Astrocyte of the spinal cord (primary cell): ENCODE results near the gene MAGEA9B.
"Not testable (repeated sequence)": the region's sequence is repeated elsewhere in the genome, so short reads cannot be mapped to it uniquely, and the experiment has no call there.

ENCODE experiments used
- DNase-seq: peaks from one replicate; pipeline ENCODE4 v3.0.0; 2011; ENCODE audit warnings: low read depth, low spot score
- H3K4me3 ChIP-seq: 2 replicates; pipeline ENCODE4 v1.5.1; 2011; ENCODE audit warnings: low read depth, mild to moderate bottlenecking, low read length, moderate library complexity
- in situ Hi-C: cut with HindIII; loops from 2 replicates; pipeline ENCODE4 v1.10.0; 2017; ENCODE audit warnings: low sequenced_read_pairs
- TF ChIP-seq, protein P1 (sequence below): IDR thresholded peaks from 2 replicates; pipeline ENCODE4 v1.5.1; 2012; ENCODE audit warnings: low read depth, mild to moderate bottlenecking, low read length, inconsistent platforms

The MAGEA9B gene

GRCh38 chrX:149567621-149568417, 19.4 kb downstream of the MAGEA9B start:
- TF ChIP-seq, protein P1, sequence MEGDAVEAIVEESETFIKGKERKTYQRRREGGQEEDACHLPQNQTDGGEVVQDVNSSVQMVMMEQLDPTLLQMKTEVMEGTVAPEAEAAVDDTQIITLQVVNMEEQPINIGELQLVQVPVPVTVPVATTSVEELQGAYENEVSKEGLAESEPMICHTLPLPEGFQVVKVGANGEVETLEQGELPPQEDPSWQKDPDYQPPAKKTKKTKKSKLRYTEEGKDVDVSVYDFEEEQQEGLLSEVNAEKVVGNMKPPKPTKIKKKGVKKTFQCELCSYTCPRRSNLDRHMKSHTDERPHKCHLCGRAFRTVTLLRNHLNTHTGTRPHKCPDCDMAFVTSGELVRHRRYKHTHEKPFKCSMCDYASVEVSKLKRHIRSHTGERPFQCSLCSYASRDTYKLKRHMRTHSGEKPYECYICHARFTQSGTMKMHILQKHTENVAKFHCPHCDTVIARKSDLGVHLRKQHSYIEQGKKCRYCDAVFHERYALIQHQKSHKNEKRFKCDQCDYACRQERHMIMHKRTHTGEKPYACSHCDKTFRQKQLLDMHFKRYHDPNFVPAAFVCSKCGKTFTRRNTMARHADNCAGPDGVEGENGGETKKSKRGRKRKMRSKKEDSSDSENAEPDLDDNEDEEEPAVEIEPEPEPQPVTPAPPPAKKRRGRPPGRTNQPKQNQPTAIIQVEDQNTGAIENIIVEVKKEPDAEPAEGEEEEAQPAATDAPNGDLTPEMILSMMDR = no peak
- in situ Hi-C loops = no loop called here
- no peak overlapping the region for H3K4me3 ChIP-seq
- no peak for DNase-seq

- no peak for DNase-seq
- in situ Hi-C loops = no loop called here
- TF ChIP-seq, protein P1 = no peak
- no peak overlapping the region for H3K4me3 ChIP-seq
These were observed 23.9 kb downstream of the MAGEA9B start for GRCh38 chrX:149563359-149563758.

DNA sequence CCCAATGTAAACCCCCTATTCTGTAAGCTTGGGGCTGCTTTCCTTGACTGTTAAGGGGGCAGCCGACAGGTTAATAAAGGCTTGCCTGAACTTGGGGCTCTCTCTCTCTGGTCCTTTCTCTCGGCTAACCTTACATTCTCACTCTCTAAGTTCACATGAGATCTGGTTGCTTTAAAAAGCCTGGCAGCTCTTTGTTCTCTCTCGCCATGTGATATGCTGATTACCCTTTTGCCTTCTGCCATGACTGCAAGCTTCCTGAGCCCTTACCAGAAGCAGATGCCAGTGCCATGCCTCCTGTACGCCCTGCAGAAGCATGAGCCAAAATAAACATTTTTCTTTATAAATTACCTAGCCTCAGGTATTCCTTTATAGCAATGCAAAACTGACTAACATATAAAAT, 32.0 kb downstream of the MAGEA9B start:
- in situ Hi-C loops, DNase-seq, H3K4me3 ChIP-seq: not testable (repeated sequence)

GRCh38 chrX:149551939-149552248, 35.4 kb downstream of the MAGEA9B start:
- in situ Hi-C loops, H3K4me3 ChIP-seq, DNase-seq: not testable (repeated sequence)

DNA sequence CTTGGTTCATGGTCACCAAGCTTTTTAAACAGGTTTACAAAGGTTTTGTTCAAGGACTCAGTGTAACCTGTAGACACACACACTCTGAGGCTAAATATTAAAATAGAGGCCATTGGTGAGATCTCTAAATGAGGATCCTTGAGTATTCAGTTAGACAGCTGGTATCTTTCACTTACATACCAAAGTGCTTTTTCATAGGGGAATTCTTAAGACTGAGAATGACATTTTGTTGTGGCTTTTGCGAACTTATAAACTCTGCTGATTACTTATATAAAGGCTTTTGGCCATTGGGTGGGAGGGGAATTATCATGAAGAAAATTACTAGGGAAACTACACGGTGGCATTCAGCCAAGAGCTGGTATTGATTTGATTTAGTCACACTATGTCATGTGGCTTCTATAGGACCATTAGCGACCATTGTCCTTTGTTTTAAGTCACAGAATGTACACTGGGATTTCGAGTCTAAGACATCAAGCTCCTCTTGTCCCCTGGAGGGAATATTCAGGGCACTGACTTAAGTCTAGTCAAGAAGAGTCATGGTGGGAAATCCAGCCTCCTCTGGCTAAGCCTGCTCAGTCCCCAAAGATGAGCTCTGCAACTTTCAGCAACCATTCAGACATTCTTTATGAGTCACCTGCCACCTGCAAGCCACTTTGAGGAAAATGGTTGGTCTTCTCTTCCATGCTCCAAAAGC, 35.9 kb downstream of the MAGEA9B start:
- DNase-seq, H3K4me3 ChIP-seq, in situ Hi-C loops: not testable (repeated sequence)

DNA sequence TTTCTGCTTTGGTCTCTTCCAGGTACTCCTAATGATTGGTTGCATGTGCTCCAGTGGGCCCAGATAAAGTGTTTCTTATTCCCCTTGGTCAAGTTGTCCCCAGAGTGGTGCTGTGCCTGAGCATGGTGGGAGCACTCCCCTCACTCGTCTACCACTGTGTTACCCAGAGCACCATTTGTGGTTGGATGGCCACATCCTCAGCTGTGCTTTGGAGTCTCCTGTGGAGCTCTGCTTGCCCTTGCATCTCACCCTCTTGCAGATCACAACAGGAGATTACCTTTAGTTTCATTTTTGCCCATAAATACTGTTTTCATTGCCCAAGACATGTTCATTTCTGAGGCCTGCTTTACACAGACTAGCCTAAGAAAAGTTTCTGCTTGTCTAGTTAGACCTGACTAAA, 36.8 kb downstream of the MAGEA9B start:
- DNase-seq, in situ Hi-C loops, H3K4me3 ChIP-seq: not testable (repeated sequence)

- DNase-seq, in situ Hi-C loops, H3K4me3 ChIP-seq: not testable (repeated sequence)
These were observed 37.6 kb downstream of the MAGEA9B start, which contains the start of gene HSFX3 for GRCh38 chrX:149549701-149550100. Gene HSFX3 (minus strand): TSS chrX:149549924. CDS start chrX:149549852, 72 bp downstream.

DNA sequence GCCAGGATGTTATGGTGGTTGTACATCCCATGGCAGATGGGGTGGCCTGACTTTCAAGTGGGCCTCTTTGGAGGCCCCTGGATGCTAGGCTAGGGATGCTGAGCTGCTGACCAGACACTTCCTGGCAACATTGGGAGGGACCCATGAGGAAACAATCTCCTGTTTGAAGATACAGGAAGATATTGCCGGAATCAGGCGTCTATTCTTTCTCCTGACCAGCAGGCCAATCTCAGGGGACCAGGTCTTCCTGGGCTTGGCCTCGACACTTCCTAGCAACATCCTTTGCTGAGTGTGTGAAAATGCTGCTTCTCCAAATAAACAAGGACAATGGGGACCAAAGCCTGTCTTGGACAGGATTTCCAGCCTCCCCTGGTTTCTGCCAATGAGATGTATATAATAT, 39.5 kb downstream of the MAGEA9B start:
- DNase-seq, H3K4me3 ChIP-seq, in situ Hi-C loops: not testable (repeated sequence)

- in situ Hi-C loops, DNase-seq, H3K4me3 ChIP-seq: not testable (repeated sequence)
These were observed 40.3 kb downstream of the MAGEA9B start for GRCh38 chrX:149546962-149547361.

- TF ChIP-seq, protein P1 = peak; percentile 3
- DNase-seq, in situ Hi-C loops, H3K4me3 ChIP-seq: not testable (repeated sequence)
These were observed 41.4 kb downstream of the MAGEA9B start for GRCh38 chrX:149545545-149546543.
